IMR-90 (cell line): ENCODE results near the gene NEURL1B. TPM values are rescaled to one million over a fixed set of nuclear protein-coding genes. Genes with fewer than 3 reads are reported as not detected.

Source experiments
- ATAC-seq: fragments of 200-7000 bp; cut with Tn5 transposase; 2 replicates; pipeline ENCODE4 v1.9.1; 2020; ENCODE audit warnings: low read depth, mild to moderate bottlenecking, moderate library complexity
- BruUV-seq: library from RNA; stranded (reverse); fragments of 400-500 nt; replicated peaks from 2 replicates; lab custom pipeline; 2021; lab: Mats Ljungman, UMichigan
- CTCF ChIA-PET: fragments of 300-600 bp; formaldehyde crosslinking; extraction: SDS; loops from one replicate; lab custom pipeline; 2021; ENCODE audit warnings: antibody characterized with exemption; lab: Yijun Ruan, JAX
- POLR2A ChIA-PET: fragments of 300-600 bp; sonication (Branson Sonifier 250); formaldehyde crosslinking; loops from one replicate; lab custom pipeline; 2022; ENCODE audit warnings: antibody characterized with exemption; ENCODE audit not compliant: unreplicated experiment; lab: Charles Lee
- DNase-seq: peaks from one replicate; pipeline ENCODE4 v3.0.0; 2013
- H2AFZ ChIP-seq: replicated peaks from 2 replicates; pipeline ENCODE3; 2013; ENCODE audit warnings: low read length, mild to moderate bottlenecking; ENCODE audit not compliant: poor library complexity
- H2AK5ac ChIP-seq: 2 replicates; pipeline ENCODE4 v1.6.1; 2013; ENCODE audit warnings: low read depth, low read length, inconsistent platforms
- H2AK9ac ChIP-seq: replicated peaks from 2 replicates; pipeline ENCODE3; 2013; ENCODE audit warnings: mild to moderate bottlenecking, low read depth, low read length, moderate library complexity; ENCODE audit not compliant: poor library complexity
- H2BK120ac ChIP-seq: 2 replicates; pipeline ENCODE4 v1.6.1; 2013; ENCODE audit warnings: low read depth, low read length, inconsistent platforms
- H2BK15ac ChIP-seq: 3 replicates; pipeline ENCODE4 v1.6.1; 2013; ENCODE audit warnings: low read depth, low read length, inconsistent platforms
- H2BK20ac ChIP-seq: 2 replicates; pipeline ENCODE4 v1.6.1; 2013; ENCODE audit warnings: low read depth, mild to moderate bottlenecking, inconsistent platforms, low read length, moderate library complexity
- H2BK5ac ChIP-seq: 2 replicates; pipeline ENCODE4 v1.6.1; 2013; ENCODE audit warnings: mild to moderate bottlenecking, low read depth, low read length, inconsistent platforms; ENCODE audit not compliant: poor library complexity, severe bottlenecking
- H3K14ac ChIP-seq: replicated peaks from 2 replicates; pipeline ENCODE4 v1.6.1; 2013; ENCODE audit warnings: low read depth, low read length, inconsistent platforms
- H3K18ac ChIP-seq: 2 replicates; pipeline ENCODE4 v1.6.1; 2013; ENCODE audit warnings: low read depth, low read length, control low read depth
- H3K23ac ChIP-seq: 2 replicates; pipeline ENCODE4 v1.6.1; 2013; ENCODE audit warnings: low read depth, low read length, inconsistent platforms
- H3K27ac ChIP-seq: 2 replicates; pipeline ENCODE4 v1.5.1; 2013; ENCODE audit warnings: mild to moderate bottlenecking, control low read depth, low read length; ENCODE audit not compliant: insufficient read depth
- H3K27me3 ChIP-seq: 2 replicates; pipeline ENCODE4 v1.6.1; 2013; ENCODE audit warnings: low read length; ENCODE audit not compliant: control insufficient read depth, insufficient read depth
- H3K36me3 ChIP-seq: 2 replicates; pipeline ENCODE4 v1.6.1; 2013; ENCODE audit warnings: low read length, mixed read lengths; ENCODE audit not compliant: control insufficient read depth, insufficient read depth
- H3K4ac ChIP-seq: 2 replicates; pipeline ENCODE4 v1.6.1; 2013; ENCODE audit warnings: low read depth, low read length, inconsistent platforms
- H3K4me1 ChIP-seq: 2 replicates; pipeline ENCODE4 v1.6.1; 2013; ENCODE audit warnings: low read length, mixed read lengths; ENCODE audit not compliant: control insufficient read depth, insufficient read depth
- H3K4me2 ChIP-seq: 2 replicates; pipeline ENCODE4 v1.6.1; 2013; ENCODE audit warnings: low read depth, mild to moderate bottlenecking, control low read depth, low read length, moderate library complexity
- H3K4me3 ChIP-seq: 2 replicates; pipeline ENCODE4 v1.5.1; 2013; ENCODE audit warnings: low read depth, mild to moderate bottlenecking, control low read depth, low read length, moderate library complexity; ENCODE audit not compliant: insufficient read depth
- H3K56ac ChIP-seq: 2 replicates; pipeline ENCODE4 v1.6.1; 2013; ENCODE audit warnings: low read length, inconsistent platforms; ENCODE audit not compliant: insufficient read depth; ENCODE audit errors: extremely low read depth
- H3K79me1 ChIP-seq, 2 experiments: 2 replicates each; pipeline ENCODE4 v1.6.1; 2013; ENCODE audit warnings: low read length in 2 of 2, inconsistent platforms in 1 of 2, low read depth in 1 of 2
- H3K9ac ChIP-seq: 2 replicates; pipeline ENCODE4 v1.6.1; 2013; ENCODE audit warnings: low read depth, low read length, control low read depth
- H3K9me1 ChIP-seq: 2 replicates; pipeline ENCODE4 v1.6.1; 2013; ENCODE audit warnings: low read length, inconsistent platforms; ENCODE audit not compliant: insufficient read depth
- H3K9me3 ChIP-seq: 2 replicates; pipeline ENCODE4 v1.6.1; 2013; ENCODE audit warnings: low read length; ENCODE audit not compliant: control insufficient read depth, insufficient read depth
- H4K20me1 ChIP-seq: 2 replicates; pipeline ENCODE4 v1.6.1; 2013; ENCODE audit warnings: low read length, inconsistent platforms; ENCODE audit not compliant: insufficient read depth
- H4K5ac ChIP-seq: 2 replicates; pipeline ENCODE4 v1.6.1; 2013; ENCODE audit warnings: mild to moderate bottlenecking, low read depth, low read length, control low read depth
- H4K8ac ChIP-seq, 2 experiments: 2 replicates each; pipeline ENCODE4 v1.6.1; 2013; ENCODE audit warnings: low read depth in 2 of 2, low read length in 2 of 2, control low read depth in 1 of 2, inconsistent platforms in 1 of 2
- H4K91ac ChIP-seq: 2 replicates; pipeline ENCODE4 v1.6.1; 2013; ENCODE audit warnings: low read depth, low read length, inconsistent platforms; ENCODE audit not compliant: insufficient read depth
- CHD1 ChIP-seq: IDR thresholded peaks from 2 replicates; pipeline ENCODE4 v1.6.1; 2012; ENCODE audit warnings: low read depth, low read length, improper control_type of control experiment
- NFE2L2 ChIP-seq: fragments of 150-350 bp; IDR thresholded peaks from 2 replicates; pipeline ENCODE4 v1.6.1; 2016; ENCODE audit warnings: low read depth, mild to moderate bottlenecking, low read length
- RCOR1 ChIP-seq: IDR thresholded peaks from 2 replicates; pipeline ENCODE4 v1.6.1; 2012; ENCODE audit warnings: mild to moderate bottlenecking, low read length, improper control_type of control experiment; ENCODE audit not compliant: insufficient replicate concordance
- dilution Hi-C: fragments of 300-500 bp; cut with HindIII; formaldehyde crosslinking; loops from one replicate; pipeline ENCODE4 v1.14.3; 2018; ENCODE audit warnings: low sequenced_read_pairs; ENCODE audit not compliant: unreplicated experiment
- in situ Hi-C: fragments of 300-500 bp; cut with MboI; formaldehyde crosslinking; loops from 3 replicates; pipeline ENCODE4 v1.14.3; 2019; ENCODE audit warnings: low sequenced_read_pairs, inconsistent platforms, mixed read lengths
- intact Hi-C: fragments of 100-400 bp; cut with micrococcal nuclease; formaldehyde crosslinking; loops from 2 replicates; pipeline ENCODE4 v1.10.0; 2022
- polyA plus RNA-seq, 3 experiments: library from polyadenylated mRNA; depleted of rRNA; stranded (reverse); fragments of >200 nt; gene quantifications; 2 replicates each; pipeline ENCODE4 v1.2.3, GENCODE V29; 2012; ENCODE audit warnings: low replicate concordance in 1 of 3
- total RNA-seq: library from RNA; depleted of rRNA; stranded (reverse); fragments of >200 nt; gene quantifications from 2 replicates; pipeline ENCODE4 v1.2.3, GENCODE V29; 2012
- TF ChIP-seq, protein P1 (sequence below): fragments of 150-350 bp; IDR thresholded peaks from 2 replicates; pipeline ENCODE4 v1.6.1; 2016; ENCODE audit warnings: low read depth, mild to moderate bottlenecking, low read length, moderate library complexity, borderline replicate concordance

NEURL1B gene
- total and polyA plus RNA-seq, 2 of the 4 experiments (the other 2 are of a cell fraction), result 1.8 to 2.8 TPM

DNA sequence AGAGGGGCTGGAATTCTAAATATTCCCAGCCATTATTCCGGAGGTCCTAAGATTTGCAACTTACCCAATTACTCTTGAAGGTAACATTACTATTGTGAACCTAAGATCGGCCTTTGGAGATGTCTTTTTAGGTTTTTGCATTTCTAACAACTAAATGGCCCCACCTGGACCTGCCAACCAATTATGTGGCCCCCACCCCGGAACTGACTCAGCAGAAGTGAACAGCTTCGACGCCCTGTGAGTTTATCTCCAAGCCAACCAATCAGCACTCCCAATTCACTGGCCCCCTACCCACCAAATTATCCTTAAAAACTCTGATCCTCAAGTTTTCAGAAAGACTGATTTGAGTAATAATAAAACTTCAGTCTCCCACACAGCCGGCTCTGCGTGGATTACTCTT lies 62.9 kb downstream of the NEURL1B start (continued):
- TF ChIP-seq NFE2L2, result no peak
- no peak for TF ChIP-seq CHD1

DNA sequence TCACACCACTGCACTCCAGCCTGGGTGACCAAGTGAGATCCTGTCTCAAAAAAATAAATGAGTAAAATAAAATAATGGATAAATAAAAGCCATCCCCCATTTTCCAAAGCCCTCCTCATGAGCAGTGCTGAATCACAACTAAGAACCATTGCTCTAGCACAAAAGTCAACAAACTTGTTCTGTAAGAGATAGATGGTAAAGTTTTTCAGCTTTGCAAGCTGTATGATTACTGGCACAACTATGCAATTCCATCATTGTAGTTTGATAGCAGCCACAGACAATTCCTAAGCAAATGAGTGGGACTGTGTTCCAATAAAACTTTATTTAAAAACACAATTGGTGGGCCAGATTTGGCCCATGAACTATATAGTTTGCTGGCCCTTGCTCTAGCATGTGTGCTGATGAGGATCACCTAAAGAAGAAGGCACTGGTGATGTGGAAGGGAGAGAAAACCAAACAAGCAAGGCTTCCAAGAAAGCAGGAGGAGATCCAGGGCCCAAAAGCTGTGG lies 64.6 kb downstream of the NEURL1B start:
- H3K9ac ChIP-seq, result no peak overlapping the region
- H3K36me3 ChIP-seq, result no peaks in the 10 kb centered on the region
- peaks cover 4% of the 10 kb centered on the region; the same call in 1 of the 2 replicates for H3K9me1 ChIP-seq
- no peak overlapping the region for H3K4me3 ChIP-seq
- H3K14ac ChIP-seq, result no peak overlapping the region
- DNase-seq (peak; percentile 66), ATAC-seq (no peak)
- intact Hi-C loops (loop anchor here (2.0 to 10.0 kb wide), 4 partner anchors 272 to 909 kb away; partner anchors contain the start of genes BNIP1 and BOD1), dilution Hi-C loops (no loop called here), in situ Hi-C loops (loop anchor here (10.0 to 25.0 kb wide), 3 partner anchors 439 to 882 kb away; partner anchors contain the start of gene BNIP1)
- peak; percentile 50 for TF ChIP-seq RCOR1
- TF ChIP-seq, protein P1, sequence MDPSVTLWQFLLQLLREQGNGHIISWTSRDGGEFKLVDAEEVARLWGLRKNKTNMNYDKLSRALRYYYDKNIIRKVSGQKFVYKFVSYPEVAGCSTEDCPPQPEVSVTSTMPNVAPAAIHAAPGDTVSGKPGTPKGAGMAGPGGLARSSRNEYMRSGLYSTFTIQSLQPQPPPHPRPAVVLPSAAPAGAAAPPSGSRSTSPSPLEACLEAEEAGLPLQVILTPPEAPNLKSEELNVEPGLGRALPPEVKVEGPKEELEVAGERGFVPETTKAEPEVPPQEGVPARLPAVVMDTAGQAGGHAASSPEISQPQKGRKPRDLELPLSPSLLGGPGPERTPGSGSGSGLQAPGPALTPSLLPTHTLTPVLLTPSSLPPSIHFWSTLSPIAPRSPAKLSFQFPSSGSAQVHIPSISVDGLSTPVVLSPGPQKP, result no peak
- H3K79me1 ChIP-seq, result no peaks in the 10 kb centered on the region
- peaks cover 4% of the 10 kb centered on the region for H3K4me1 ChIP-seq
- H4K91ac ChIP-seq, result no peak overlapping the region
- H3K27ac ChIP-seq, result no peak overlapping the region
- H3K18ac ChIP-seq, result no peak overlapping the region
- H3K9me3 ChIP-seq, result no peaks in the 10 kb centered on the region
- no peak overlapping the region for H3K56ac ChIP-seq
- no peaks in the 10 kb centered on the region for H4K20me1 ChIP-seq
- no peak overlapping the region for H3K4me2 ChIP-seq
- no peak overlapping the region for H3K4ac ChIP-seq
- H4K5ac ChIP-seq, result no peak overlapping the region
- H4K8ac ChIP-seq, result no peak overlapping the region
- no peak overlapping the region for H2BK15ac ChIP-seq
- no peak overlapping the region for H2AK5ac ChIP-seq
- H3K27me3 ChIP-seq, result peaks cover 25% of the 10 kb centered on the region
- no TSS peak for BruUV-seq
- H2AK9ac ChIP-seq, result no peak overlapping the region
- H2BK120ac ChIP-seq, result no peak overlapping the region
- H3K23ac ChIP-seq, result no peak overlapping the region
- H2AFZ ChIP-seq, result no peak overlapping the region
- H2BK20ac ChIP-seq, result no peak overlapping the region
- ChIA-PET CTCF (no interaction called here), POLR2A (no interaction called here)
- H2BK5ac ChIP-seq, result no peak overlapping the region
